MM.1S (cell line): ENCODE data around the gene SYCE1L.

Source experiments
- EZH2phosphoT487 ChIP-seq: fragments of 300-600 bp; sonication (generic); IDR thresholded peaks from 2 replicates; pipeline ENCODE4 v1.6.1; 2018; ENCODE audit warnings: antibody characterized with exemption, low read length
- TF ChIP-seq, protein P1 (sequence below): fragments of 300-600 bp; sonication (generic); IDR thresholded peaks from 2 replicates; pipeline ENCODE4 v1.5.1; 2016; ENCODE audit warnings: antibody characterized with exemption, low read length, mixed read lengths

DNA sequence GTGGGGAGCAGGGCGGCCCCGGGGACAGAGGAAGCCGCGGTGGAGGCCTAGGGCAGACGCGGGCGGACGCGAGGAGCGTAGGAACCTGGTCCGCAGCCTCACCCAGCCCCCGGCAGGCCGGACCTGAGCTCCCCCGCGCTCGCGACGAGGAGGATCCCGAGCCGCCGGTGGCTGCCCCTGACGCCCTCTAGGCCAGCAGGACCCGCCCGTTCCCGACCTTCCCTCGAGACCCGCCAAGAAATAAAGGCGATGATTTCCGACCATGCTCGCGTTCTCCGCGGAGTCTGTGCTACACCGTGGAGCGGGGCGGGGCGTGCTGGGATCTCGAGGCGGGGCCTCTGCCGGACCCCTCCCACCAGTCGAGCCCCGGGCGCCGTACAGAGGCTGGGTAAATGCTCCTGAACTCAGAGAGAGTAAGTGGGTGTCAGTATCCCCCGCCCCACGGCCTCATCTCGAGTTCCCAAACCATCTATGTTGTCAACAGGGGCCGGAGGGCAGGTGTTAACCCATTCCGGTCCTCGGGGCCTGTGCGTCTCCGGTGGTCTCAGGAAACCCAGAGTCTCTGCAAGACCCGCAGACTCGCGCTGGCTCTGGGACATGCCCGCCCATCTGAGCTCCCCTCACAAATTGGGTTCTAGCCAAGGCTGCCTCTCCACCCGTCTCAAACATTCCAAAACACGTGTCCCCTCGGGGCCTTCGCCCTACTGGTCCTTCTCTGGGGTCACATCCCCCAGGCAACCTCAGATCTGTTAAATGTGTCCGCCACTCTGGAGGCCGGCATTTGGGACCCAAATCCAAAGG, 13.7 kb downstream of the SYCE1L start:
- TF ChIP-seq, protein P1, sequence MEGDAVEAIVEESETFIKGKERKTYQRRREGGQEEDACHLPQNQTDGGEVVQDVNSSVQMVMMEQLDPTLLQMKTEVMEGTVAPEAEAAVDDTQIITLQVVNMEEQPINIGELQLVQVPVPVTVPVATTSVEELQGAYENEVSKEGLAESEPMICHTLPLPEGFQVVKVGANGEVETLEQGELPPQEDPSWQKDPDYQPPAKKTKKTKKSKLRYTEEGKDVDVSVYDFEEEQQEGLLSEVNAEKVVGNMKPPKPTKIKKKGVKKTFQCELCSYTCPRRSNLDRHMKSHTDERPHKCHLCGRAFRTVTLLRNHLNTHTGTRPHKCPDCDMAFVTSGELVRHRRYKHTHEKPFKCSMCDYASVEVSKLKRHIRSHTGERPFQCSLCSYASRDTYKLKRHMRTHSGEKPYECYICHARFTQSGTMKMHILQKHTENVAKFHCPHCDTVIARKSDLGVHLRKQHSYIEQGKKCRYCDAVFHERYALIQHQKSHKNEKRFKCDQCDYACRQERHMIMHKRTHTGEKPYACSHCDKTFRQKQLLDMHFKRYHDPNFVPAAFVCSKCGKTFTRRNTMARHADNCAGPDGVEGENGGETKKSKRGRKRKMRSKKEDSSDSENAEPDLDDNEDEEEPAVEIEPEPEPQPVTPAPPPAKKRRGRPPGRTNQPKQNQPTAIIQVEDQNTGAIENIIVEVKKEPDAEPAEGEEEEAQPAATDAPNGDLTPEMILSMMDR, result no peak
- no peak for TF ChIP-seq EZH2phosphoT487
